Esophagus muscularis mucosa (tissue), 4 donors: ENCODE data around the gene CEACAM21. TPM values are rescaled to one million over a fixed set of nuclear protein-coding genes. Genes with fewer than 3 reads are reported as not detected.

Experiments used
- DNase-seq: peaks from one replicate; pipeline ENCODE4 v3.0.0-alpha.2; 2017; ENCODE audit errors: extremely low spot score
- H3K27ac ChIP-seq, 4 donors: fragments of 200-600 bp; sonication (generic); replicated peaks in 1 of 4; 1 replicate in 3 of 4; 2 replicates in 1 of 4; pipeline ENCODE4 v1.5.1; 2016 to 2019; ENCODE audit warnings: mild to moderate bottlenecking in 1 of 4
- H3K27me3 ChIP-seq, 4 donors: fragments of 200-600 bp; sonication (generic); one replicate each; pipeline versions ENCODE4 v1.5.1 to v1.6.0; 2016 to 2019
- H3K36me3 ChIP-seq, 4 donors: fragments of 200-600 bp; sonication (generic); one replicate each; pipeline ENCODE4 v1.5.1; 2016 to 2019
- H3K4me1 ChIP-seq, 4 donors: fragments of 200-600 bp; sonication (generic); one replicate each; pipeline ENCODE4 v1.5.1; 2016 to 2019
- H3K4me3 ChIP-seq, 4 donors: fragments of 200-600 bp; sonication (generic); 1 replicate in 2 of 4; 2 replicates in 2 of 4; pipeline ENCODE4 v1.5.1; 2016 to 2019; ENCODE audit warnings: mild to moderate bottlenecking in 4 of 4, moderate library complexity in 1 of 4
- H3K9me3 ChIP-seq, 4 donors: fragments of 200-600 bp; sonication (generic); 1 replicate in 3 of 4; 2 replicates in 1 of 4; pipeline ENCODE4 v1.5.1; 2016 to 2019
- CTCF ChIP-seq, 3 experiments: fragments of 200-600 bp in 2 of 3; fragments of 450-650 bp in 1 of 3; sonication (generic) in 2 of 3; IDR thresholded peaks; one replicate each; pipeline ENCODE4 v1.5.1; 2017 to 2019; ENCODE audit warnings: antibody characterized with exemption in 3 of 3, mild to moderate bottlenecking in 2 of 3, moderate library complexity in 1 of 3
- EP300 ChIP-seq: sonication (generic); formaldehyde crosslinking; IDR thresholded peaks from one replicate; pipeline ENCODE4 v1.6.1; 2017; ENCODE audit warnings: antibody characterized with exemption
- POLR2A ChIP-seq: fragments of 450-650 bp; IDR thresholded peaks from one replicate; pipeline ENCODE4 v1.6.1; 2017; ENCODE audit warnings: antibody characterized with exemption, moderate library complexity, mild to moderate bottlenecking, low read depth
- POLR2AphosphoS5 ChIP-seq, 2 donors: sonication (generic); formaldehyde crosslinking; IDR thresholded peaks; one replicate each; pipeline ENCODE4 v1.6.1; 2017; ENCODE audit warnings: antibody characterized with exemption in 2 of 2
- WGBS: methylation state at CpG from one replicate; pipeline ENCODE4 v1.1.5; 2018; 5-methylcytosine and 5-hydroxymethylcytosine counted together
- intact Hi-C: fragments of 100-400 bp; cut with DNase I; formaldehyde crosslinking; loops from one replicate; pipeline ENCODE4 v1.15.1; 2023
- total RNA-seq, 4 donors: library from RNA; depleted of rRNA; stranded (reverse); fragments of >200 nt; gene quantifications; one replicate each; pipeline versions ENCODE4 v1.1.0 to v1.2.1, GENCODE V29; 2016

The CEACAM21 gene
- total RNA-seq, 4 donors from 2014 or later: 0.83 to 1.8 TPM; not detected in 2

GRCh38 chr19:41546386-41546789 is 29.6 kb upstream of the CEACAM21 start:
- WGBS: 23% methylated on average over 6 of the region's 6 CpGs
- TF ChIP-seq CTCF (IDR thresholded peaks at IDR 0.05) (no peak), POLR2AphosphoS5 (IDR thresholded peaks at IDR 0.05) (peak; percentile 35 to 36)
- DNase-seq: no peak
- Histone ChIP-seq H3K4me1 (peaks cover 9 to 13% (median 11%) of the 10 kb centered on the region in 4 donors), H3K27me3 (peaks cover 0 to 45% (median 0%) of the 10 kb centered on the region in 4 donors), H3K36me3 (no peaks in the 10 kb centered on the region), H3K27ac (peak overlapping the region in 2 of 4 donors; percentile 44 to 52), H3K4me3 (no peak overlapping the region), H3K9me3 (no peaks in the 10 kb centered on the region)
- intact Hi-C loops: no loop called here

- intact Hi-C loops: no loop called here
- Histone ChIP-seq H3K9me3 (no peaks in the 10 kb centered on the region), H3K4me3 (no peak overlapping the region), H3K36me3 (no peaks in the 10 kb centered on the region), H3K27ac (no peak overlapping the region), H3K4me1 (peaks cover 9 to 13% (median 11%) of the 10 kb centered on the region in 4 donors), H3K27me3 (peaks cover 0 to 45% (median 0%) of the 10 kb centered on the region in 4 donors)
- no peak for TF ChIP-seq EP300
- TF ChIP-seq CTCF (IDR thresholded peaks at IDR 0.05): no peak
- no peak for TF ChIP-seq POLR2AphosphoS5 (IDR thresholded peaks at IDR 0.05)
- no peak for TF ChIP-seq POLR2A
- 65% methylated on average over 4 of the region's 4 CpGs for WGBS
- no peak for DNase-seq
These were observed 29.0 kb upstream of the CEACAM21 start for GRCh38 chr19:41546961-41547360.

- DNase-seq: no peak
These were observed 28.4 kb upstream of the CEACAM21 start for GRCh38 chr19:41547569-41547968.

GRCh38 chr19:41548047-41548446 is 27.9 kb upstream of the CEACAM21 start:
- WGBS: 52% methylated on average over 4 of the region's 4 CpGs
- Histone ChIP-seq H3K9me3 (no peaks in the 10 kb centered on the region), H3K27ac (no peak overlapping the region), H3K36me3 (no peaks in the 10 kb centered on the region), H3K4me3 (no peak overlapping the region), H3K27me3 (peaks cover 0 to 37% (median 0%) of the 10 kb centered on the region in 4 donors), H3K4me1 (peaks cover 9 to 13% (median 11%) of the 10 kb centered on the region in 4 donors)
- DNase-seq: no peak
- TF ChIP-seq POLR2AphosphoS5 (IDR thresholded peaks at IDR 0.05) (no peak), POLR2A (no peak), EP300 (no peak), CTCF (IDR thresholded peaks at IDR 0.05) (no peak)
- intact Hi-C loops: no loop called here

More at GRCh38 chr19:41547569-41547968, 28.4 kb upstream of the CEACAM21 start:
- no peak overlapping the region for H3K4me3 ChIP-seq
- H3K9me3 ChIP-seq: no peaks in the 10 kb centered on the region
- 75% methylated on average over 2 of the region's 2 CpGs for WGBS
- H3K4me1 ChIP-seq: peaks cover 9 to 13% (median 11%) of the 10 kb centered on the region in 4 donors
- intact Hi-C loops: no loop called here
- no peaks in the 10 kb centered on the region for H3K36me3 ChIP-seq
- no peak overlapping the region for H3K27ac ChIP-seq
- TF ChIP-seq CTCF (IDR thresholded peaks at IDR 0.05) (no peak), EP300 (no peak), POLR2AphosphoS5 (IDR thresholded peaks at IDR 0.05) (no peak), POLR2A (no peak)
- peaks cover 0 to 39% (median 0%) of the 10 kb centered on the region in 4 donors for H3K27me3 ChIP-seq
